NCI-H226 (cell line): ENCODE data around the gene ANKRD11.
"Not testable (repeated sequence)": the region's sequence is repeated elsewhere in the genome, so short reads cannot be mapped to it uniquely, and the experiment has no call there.

Experiments used
- DNase-seq: peaks from one replicate; pipeline ENCODE4 v3.0.0-alpha.2; 2015

The ANKRD11 gene

GRCh38 chr16:89401641-89402445, 88.5 kb downstream of the ANKRD11 start:
- no peak for DNase-seq

- DNase-seq = no peak
Measured at GRCh38 chr16:89401205-89401604, 89.2 kb downstream of the ANKRD11 start.

GRCh38 chr16:89400740-89401139, 89.6 kb downstream of the ANKRD11 start:
- no peak for DNase-seq

DNA sequence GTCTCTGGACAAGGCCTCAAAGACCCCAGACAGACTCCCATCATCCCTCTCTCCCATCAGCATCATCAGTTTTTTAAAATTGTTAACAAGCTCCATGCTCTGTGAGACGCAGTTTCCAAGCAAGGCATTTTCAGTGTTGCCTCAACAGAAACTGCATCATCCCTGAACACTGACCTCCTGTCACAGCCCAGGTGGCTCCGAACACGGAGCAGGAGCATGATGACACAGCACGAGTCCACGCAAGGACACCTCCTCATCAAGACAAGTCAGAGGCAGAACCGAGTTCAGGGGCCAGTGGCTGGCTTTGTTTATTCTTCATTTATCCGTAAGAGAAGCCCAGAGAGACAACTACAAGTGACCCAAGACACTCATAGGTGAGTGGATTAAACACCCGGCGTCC, 91.4 kb downstream of the ANKRD11 start:
- no peak for DNase-seq

GRCh38 chr16:89397331-89397861, 93.0 kb downstream of the ANKRD11 start:
- no peak for DNase-seq

- no peak for DNase-seq
Measured at GRCh38 chr16:89396156-89396555, 94.2 kb downstream of the ANKRD11 start.

- peak; percentile 95 for DNase-seq
Measured at GRCh38 chr16:89395150-89396142, 94.9 kb downstream of the ANKRD11 start.

- DNase-seq = no peak
Measured at GRCh38 chr16:89393738-89394406, 96.5 kb downstream of the ANKRD11 start.

DNA sequence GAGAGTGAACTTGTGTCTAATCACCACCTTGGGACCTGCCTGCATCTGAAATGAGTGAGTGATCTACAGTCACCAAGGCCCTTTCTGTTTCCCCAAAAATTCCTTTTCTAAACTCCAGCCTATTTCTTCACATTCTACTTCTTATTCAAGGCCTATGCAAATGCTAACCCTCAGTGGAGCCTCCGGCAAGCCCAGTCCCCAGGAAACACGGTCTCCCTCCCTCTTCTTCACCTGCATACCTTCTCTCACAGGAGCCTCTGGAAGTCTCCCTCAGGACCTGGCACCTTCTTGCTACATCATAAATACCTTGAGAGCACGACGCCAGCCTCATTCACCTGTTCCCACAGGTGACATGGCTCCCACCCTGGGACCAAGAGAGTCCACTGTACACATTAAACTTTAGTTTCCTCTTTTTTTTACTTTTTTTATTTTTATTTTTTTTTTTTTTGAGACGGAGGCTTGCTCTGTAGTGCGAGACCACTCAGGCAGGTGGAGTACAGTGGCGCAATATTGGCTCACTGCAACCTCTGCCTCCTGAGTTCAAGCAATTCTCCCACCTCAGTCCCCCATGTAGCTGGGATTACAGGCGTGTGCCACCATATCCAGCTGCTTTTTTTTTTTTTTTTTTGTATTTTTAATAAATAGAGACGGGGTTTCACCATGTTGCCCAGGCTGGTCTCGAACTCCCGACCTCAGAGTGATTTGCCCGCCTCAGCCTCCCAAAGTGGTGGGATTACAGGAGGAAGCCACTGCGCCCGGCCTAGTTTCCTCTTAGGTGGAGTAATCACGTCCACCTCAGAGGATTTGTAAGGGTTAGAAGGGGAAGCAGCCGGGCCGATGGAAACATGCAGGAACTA, 97.3 kb downstream of the ANKRD11 start:
- DNase-seq = no peak

DNA sequence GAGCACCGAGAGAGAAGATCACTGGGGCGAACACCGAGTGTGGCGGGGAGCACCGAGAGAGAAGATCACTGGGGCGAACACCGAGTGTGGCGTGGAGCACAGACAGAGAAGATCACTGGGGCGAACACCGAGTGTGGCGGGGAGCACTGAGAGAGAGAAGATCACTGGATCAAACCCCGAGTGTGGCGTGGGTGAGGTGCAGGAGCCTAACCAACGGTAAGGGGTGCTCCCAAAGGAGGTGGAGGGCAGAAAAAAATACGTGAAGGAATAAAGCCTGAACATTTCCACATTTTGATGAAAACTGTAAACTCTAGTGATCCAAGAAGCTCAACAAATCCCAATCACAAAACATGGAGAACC, 100.2 kb downstream of the ANKRD11 start:
- DNase-seq = not testable (repeated sequence)

DNA sequence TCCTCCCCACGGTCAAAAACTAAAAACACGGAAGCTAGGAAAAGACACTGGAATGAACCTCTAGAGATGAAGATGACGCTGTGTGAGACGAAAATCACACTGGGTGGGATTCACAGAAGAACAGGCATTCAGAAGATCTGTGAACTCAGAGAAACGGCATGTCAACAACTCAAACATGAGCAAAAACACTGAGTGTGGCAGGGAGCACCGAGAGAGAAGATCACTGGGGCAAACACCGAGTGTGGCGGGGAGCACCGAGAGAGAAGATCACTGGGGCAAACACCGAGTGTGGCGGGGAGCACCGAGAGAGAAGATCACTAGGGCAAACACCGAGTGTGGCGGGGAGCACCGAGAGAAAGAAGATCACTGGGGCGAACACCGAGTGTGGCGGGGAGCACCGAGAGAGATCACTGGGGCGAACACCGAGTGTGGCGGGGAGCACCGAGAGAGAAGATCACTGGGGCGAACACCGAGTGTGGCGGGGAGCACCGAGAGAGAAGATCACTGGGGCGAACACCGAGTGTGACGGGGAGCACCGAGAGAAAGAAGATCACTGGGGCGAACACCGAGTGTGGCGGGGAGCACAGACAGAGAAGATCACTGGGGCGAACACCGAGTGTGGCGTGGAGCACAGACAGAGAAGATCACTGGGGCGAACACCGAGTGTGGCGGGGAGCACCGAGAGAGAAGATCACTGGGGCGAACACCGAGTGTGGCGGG, 100.7 kb downstream of the ANKRD11 start:
- DNase-seq = not testable (repeated sequence)

DNA sequence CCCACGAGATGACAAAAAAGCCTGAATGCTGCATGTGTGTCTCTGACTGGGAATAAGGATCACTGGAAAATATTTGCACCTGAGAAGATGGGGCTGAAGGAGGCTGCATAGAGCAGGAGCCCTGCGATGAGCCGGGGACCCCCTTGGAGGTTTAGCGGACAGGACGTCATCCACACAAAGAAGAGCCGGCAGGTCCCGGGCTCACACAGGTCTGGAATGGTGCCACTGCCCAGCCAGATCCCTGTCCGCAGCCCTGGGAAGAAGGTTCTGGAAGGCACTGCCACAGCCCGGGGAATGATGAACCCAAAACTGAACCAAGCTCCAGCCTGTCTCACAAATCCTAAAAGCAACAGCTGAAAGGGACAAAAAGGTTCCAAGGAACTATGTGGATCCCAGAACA, 101.8 kb downstream of the ANKRD11 start:
- no peak for DNase-seq

- DNase-seq = no peak
Measured at GRCh38 chr16:89386306-89387185, 103.8 kb downstream of the ANKRD11 start.

GRCh38 chr16:89385712-89386111, 104.6 kb downstream of the ANKRD11 start:
- no peak for DNase-seq

GRCh38 chr16:89384282-89384681, 106.1 kb downstream of the ANKRD11 start:
- no peak for DNase-seq

DNA sequence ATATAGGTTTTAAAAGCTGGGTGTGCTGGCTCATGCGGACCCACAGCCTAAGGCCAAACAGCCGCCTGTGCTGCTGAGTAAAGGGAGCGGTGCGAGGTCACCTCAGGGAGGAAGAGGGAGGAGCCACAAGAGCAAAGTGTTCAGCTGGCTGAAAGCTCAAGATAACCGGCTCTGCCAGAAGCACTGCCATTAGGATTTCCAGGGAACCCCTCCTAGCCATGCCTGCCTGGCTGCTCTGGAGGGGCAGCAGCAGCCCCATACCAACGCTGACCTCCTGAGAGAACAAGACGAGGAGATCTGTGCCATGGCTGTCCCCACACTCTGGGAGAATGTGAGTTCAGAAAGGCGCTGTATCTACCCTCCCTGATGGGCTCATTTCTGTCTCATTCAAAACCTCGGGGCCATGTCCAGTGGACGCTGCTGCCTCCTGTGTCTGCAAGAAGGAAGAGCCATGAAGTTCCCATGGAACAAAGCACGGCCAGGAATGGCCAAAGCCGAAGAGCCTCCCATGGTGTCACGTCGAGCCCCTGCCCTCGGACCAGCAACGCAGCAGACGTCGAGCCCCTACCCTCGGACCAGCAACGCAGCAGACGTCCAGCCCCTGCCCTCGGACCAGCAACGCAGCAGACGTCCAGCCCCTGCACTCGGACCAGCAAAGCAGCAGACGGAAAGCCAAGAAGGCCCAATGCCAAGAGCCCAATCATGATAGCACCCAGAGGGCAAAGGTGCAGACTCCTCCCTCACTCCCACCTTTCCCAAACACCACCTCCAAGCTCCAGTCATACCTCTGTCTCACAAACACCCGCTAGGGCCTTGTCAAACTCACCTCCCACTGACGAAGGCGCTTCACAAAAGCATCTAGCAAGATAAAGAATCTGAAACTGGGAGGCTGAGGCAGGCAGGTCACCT, 107.0 kb downstream of the ANKRD11 start:
- DNase-seq = peak; percentile 76

DNA sequence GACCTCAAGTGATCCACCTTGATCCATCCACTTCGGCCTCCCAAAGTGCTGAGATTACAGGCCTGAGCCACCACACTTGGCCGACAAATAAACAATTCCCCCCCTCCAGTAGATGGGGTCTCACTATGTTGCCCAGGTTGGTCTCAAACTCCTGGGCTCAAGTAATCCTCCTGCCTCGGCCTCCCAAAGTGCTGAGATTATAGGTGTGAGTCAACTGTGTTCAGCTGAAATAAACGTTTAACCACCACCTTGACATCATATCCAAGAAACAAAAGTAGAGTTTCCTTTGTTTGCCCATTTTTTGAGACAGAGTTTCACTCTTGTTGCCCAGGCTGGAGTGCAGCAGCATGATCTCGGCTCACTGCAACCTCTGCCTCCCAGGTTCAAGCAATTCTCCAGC, 107.8 kb downstream of the ANKRD11 start:
- DNase-seq = not testable (repeated sequence)

- no peak for DNase-seq
Measured at GRCh38 chr16:89381788-89382187, 108.6 kb downstream of the ANKRD11 start.

DNA sequence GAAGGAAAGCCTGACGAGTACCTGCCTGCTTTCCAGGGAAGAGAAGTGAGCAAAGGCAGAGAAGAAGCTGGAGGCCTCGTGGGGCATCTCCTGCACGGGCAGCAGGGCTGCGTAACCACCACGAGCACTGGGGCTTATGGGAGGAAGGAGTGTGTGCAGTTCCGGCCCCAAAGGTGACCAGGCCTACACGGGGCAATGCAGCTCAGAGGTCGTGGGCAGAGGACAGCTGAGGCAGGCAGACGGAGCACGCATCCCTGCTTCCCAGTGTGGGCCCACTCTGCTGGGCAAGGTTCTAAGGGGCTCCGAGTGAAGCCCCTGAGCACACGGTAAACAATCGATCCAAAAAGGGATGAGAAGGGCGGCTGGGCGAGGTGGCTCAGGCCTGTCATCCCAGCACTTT, 109.7 kb downstream of the ANKRD11 start:
- no peak for DNase-seq
